Right lobe of liver (tissue), 6 donors: ENCODE results near the gene SYPL2. TPM values are rescaled to one million over a fixed set of nuclear protein-coding genes. Genes with fewer than 3 reads are reported as not detected.

ENCODE experiments used
- ATAC-seq, 4 donors: fragments of 200-7000 bp; cut with Tn5 transposase; one replicate each; pipeline ENCODE4 v1.9.1; 2020; ENCODE audit warnings: mild to moderate bottlenecking in 4 of 4, moderate library complexity in 4 of 4
- DNase-seq, 3 donors: peaks; one replicate each; pipeline ENCODE4 v3.0.0-alpha.2; 2020
- H3K27ac ChIP-seq, 3 donors: fragments of 200-600 bp; one replicate each; pipeline ENCODE4 v1.8.0; 2022
- H3K27me3 ChIP-seq, 2 donors: fragments of 200-600 bp; one replicate each; pipeline ENCODE4 v1.8.0; 2022
- H3K36me3 ChIP-seq, 4 donors: fragments of 200-600 bp; sonication (generic) in 1 of 4; one replicate each; pipeline versions ENCODE4 v1.5.1 to v1.8.0; 2017 to 2022; ENCODE audit warnings: control low read depth in 1 of 4
- H3K4me1 ChIP-seq, 4 donors: fragments of 200-600 bp; sonication (generic) in 1 of 4; one replicate each; pipeline versions ENCODE4 v1.5.1 to v1.8.0; 2017 to 2022; ENCODE audit warnings: control low read depth in 1 of 4
- H3K4me3 ChIP-seq, 3 donors: fragments of 200-600 bp; one replicate each; pipeline ENCODE4 v1.8.0; 2022
- H3K9me3 ChIP-seq, 4 donors: fragments of 200-600 bp; sonication (generic) in 1 of 4; one replicate each; pipeline versions ENCODE4 v1.5.1 to v1.8.0; 2017 to 2022; ENCODE audit warnings: control low read depth in 1 of 4
- CTCF ChIP-seq, 4 donors: fragments of 200-600 bp in 3 of 4; fragments of 450-650 bp in 1 of 4; IDR thresholded peaks; one replicate each; pipeline versions ENCODE4 v1.5.1 to v1.8.0; 2016 to 2022; ENCODE audit warnings: antibody characterized with exemption in 4 of 4, mild to moderate bottlenecking in 2 of 4
- POLR2A ChIP-seq: fragments of 450-650 bp; IDR thresholded peaks from one replicate; pipeline ENCODE4 v1.6.1; 2017; ENCODE audit warnings: antibody characterized with exemption, mild to moderate bottlenecking
- WGBS: methylation state at CpG from one replicate; pipeline ENCODE4 v1.1.6; 2018; ENCODE audit warnings: low coverage, low lambda C conversion rate; ENCODE audit not compliant: insufficient coverage; ENCODE audit errors: missing lambda C conversion rate; 5-methylcytosine and 5-hydroxymethylcytosine counted together
- intact Hi-C, 2 donors: fragments of 100-400 bp; cut with DNase I; formaldehyde crosslinking; loops; one replicate each; pipeline versions ENCODE4 v1.11.2 to v1.14.1; 2022
- total RNA-seq, 6 experiments: library from RNA; depleted of rRNA in 2 of 6; stranded (reverse); fragments of >200 nt in 2 of 6; fragmentation: NEBNext Ultra II Directional in 3 of 6; extraction: Animal tissue kit (Norgen Biotek cat#: 25700) in 3 of 6; gene quantifications; one replicate each; pipeline versions ENCODE4 v1.1.0 to v1.2.4, GENCODE V29; 2016 to 2023
- donor health status: DM: no; HTN: yes; CAD: no.
- donor health status: DM: no; HTN: no; CAD: no.
- donor health status: DM: no; HTN: no; CAD: no.
- donor health status: DM: no; HTN: yes; CAD: no.
- donor health status: DM: no; HTN: yes; CAD: no.

The SYPL2 gene
- total RNA-seq, 6 experiments from 2014 or later = 4.7 to 10.6 (median 6.0) TPM

- ATAC-seq = no peak
- no peaks in the 10 kb centered on the region for H3K4me1 ChIP-seq
- DNase-seq = no peak
- WGBS = 78% methylated on average over 4 of the region's 4 CpGs
- intact Hi-C loops = no loop called here
- H3K36me3 ChIP-seq = no peaks in the 10 kb centered on the region
- TF ChIP-seq CTCF (IDR thresholded peaks at IDR 0.05) (no peak), POLR2A (no peak)
- H3K27ac ChIP-seq = no peak overlapping the region
- H3K27me3 ChIP-seq = no peaks in the 10 kb centered on the region
- no peak overlapping the region for H3K4me3 ChIP-seq
- H3K9me3 ChIP-seq = no peaks in the 10 kb centered on the region
These were observed 18.8 kb upstream of the SYPL2 start for GRCh38 chr1:109447524-109447923.

GRCh38 chr1:109454497-109455133, 11.7 kb upstream of the SYPL2 start:
- H3K27ac ChIP-seq = no peak overlapping the region
- WGBS = no CpG with 5 or more reads among the region's 1 CpG

GRCh38 chr1:109457819-109458218, 8.5 kb upstream of the SYPL2 start:
- no peaks in the 10 kb centered on the region for H3K27me3 ChIP-seq
- no peaks in the 10 kb centered on the region for H3K36me3 ChIP-seq
- no peak overlapping the region for H3K4me3 ChIP-seq
- no peak for DNase-seq
- no peaks in the 10 kb centered on the region for H3K4me1 ChIP-seq
- H3K27ac ChIP-seq = no peak overlapping the region
- intact Hi-C loops = no loop called here
- no peak for ATAC-seq
- no peaks in the 10 kb centered on the region for H3K9me3 ChIP-seq
- TF ChIP-seq CTCF (IDR thresholded peaks at IDR 0.05) (no peak), POLR2A (no peak)
- 40% methylated on average over 3 of the region's 4 CpGs for WGBS

More at GRCh38 chr1:109454497-109455133, 11.7 kb upstream of the SYPL2 start:
- Histone ChIP-seq H3K36me3 (no peaks in the 10 kb centered on the region), H3K4me3 (no peak overlapping the region), H3K27me3 (no peaks in the 10 kb centered on the region), H3K9me3 (no peaks in the 10 kb centered on the region), H3K4me1 (no peaks in the 10 kb centered on the region)
- ATAC-seq = no peak
- no peak for DNase-seq
- intact Hi-C loops = no loop called here
- no peak for TF ChIP-seq POLR2A
- TF ChIP-seq CTCF (IDR thresholded peaks at IDR 0.05) = no peak

GRCh38 chr1:109466125-109466451, 258 bp upstream of the SYPL2 start:
- DNase-seq = no peak
- Histone ChIP-seq H3K9me3 (no peaks in the 10 kb centered on the region), H3K27ac (peak overlapping the region in 1 of 3 donors; percentile 62), H3K4me1 (peaks cover 0 to 6% (median 0%) of the 10 kb centered on the region in 4 donors), H3K36me3 (no peaks in the 10 kb centered on the region), H3K4me3 (peak overlapping the region; percentile 62 to 72 (median 68)), H3K27me3 (no peaks in the 10 kb centered on the region)
- 5% methylated on average over 24 of the region's 24 CpGs for WGBS
- TF ChIP-seq CTCF (IDR thresholded peaks at IDR 0.05) = no peak
- no peak for TF ChIP-seq POLR2A
- intact Hi-C loops = no loop called here
- ATAC-seq = no peak
